ENCODE results near the gene DYSF. TPM values are rescaled to one million over a fixed set of nuclear protein-coding genes. Genes with fewer than 3 reads are reported as not detected.

Gene DYSF
- total RNA-seq, 4 donors from 2014 or later = 0.93 to 3.2 (median 2.8) TPM

- 95 to 100% methylated on average over 7 of the region's 8 CpGs for WGBS, 2 donors
- DNase-seq (ENCODE audit: low spot score in 2 of 2) = peak in 1 of 2 donors; percentile 70
- intact Hi-C loops (cut with DNase I; ENCODE audit: low total_unique reads) = no loop called here
- TF ChIP-seq POLR2A (IDR thresholded peaks at IDR 0.05) (no peak), CTCF (IDR thresholded peaks at IDR 0.05) (no peak)
- no peak overlapping the region for H3K4me3 ChIP-seq (ENCODE audit: low read depth, poor library complexity, severe bottlenecking)
Measured at GRCh38 chr2:71462056-71462605, 8.8 kb downstream of the DYSF start.

- H3K4me3 ChIP-seq (ENCODE audit: low read depth, poor library complexity, severe bottlenecking) = no peak overlapping the region
- intact Hi-C loops (cut with DNase I; ENCODE audit: low total_unique reads) = no loop called here
- WGBS, 2 donors = 88 to 93% methylated on average over 5 of the region's 5 CpGs
- peak in 1 of 2 donors; percentile 62 for DNase-seq (ENCODE audit: low spot score in 2 of 2)
- no peak for TF ChIP-seq CTCF (IDR thresholded peaks at IDR 0.05)
- no peak for TF ChIP-seq POLR2A (IDR thresholded peaks at IDR 0.05)
Measured at GRCh38 chr2:71462641-71463341, 9.4 kb downstream of the DYSF start.

- 78 to 85% methylated on average over 4 to 7 of the region's 7 CpGs for WGBS, 2 donors
- TF ChIP-seq CTCF (IDR thresholded peaks at IDR 0.05) = no peak
- TF ChIP-seq POLR2A (IDR thresholded peaks at IDR 0.05) = no peak
- intact Hi-C loops (cut with DNase I; ENCODE audit: low total_unique reads) = no loop called here
- DNase-seq (ENCODE audit: low spot score in 2 of 2) = no peak
- no peak overlapping the region for H3K4me3 ChIP-seq (ENCODE audit: low read depth, poor library complexity, severe bottlenecking)
Measured at GRCh38 chr2:71463342-71463654, 9.9 kb downstream of the DYSF start.

- DNase-seq (ENCODE audit: low spot score in 2 of 2) = peak in 1 of 2 donors; percentile 69
- TF ChIP-seq POLR2A (IDR thresholded peaks at IDR 0.05) (no peak), CTCF (IDR thresholded peaks at IDR 0.05) (no peak)
- WGBS, 2 donors = 84 to 85% methylated on average over 6 of the region's 6 CpGs
- intact Hi-C loops (cut with DNase I; ENCODE audit: low total_unique reads) = no loop called here
- H3K4me3 ChIP-seq (ENCODE audit: low read depth, poor library complexity, severe bottlenecking) = no peak overlapping the region
Measured at GRCh38 chr2:71464389-71464788, 11.0 kb downstream of the DYSF start.

- TF ChIP-seq CTCF (IDR thresholded peaks at IDR 0.05) (no peak), POLR2A (IDR thresholded peaks at IDR 0.05) (no peak)
- intact Hi-C loops (cut with DNase I; ENCODE audit: low total_unique reads) = no loop called here
- WGBS, 2 donors = 41 to 49% methylated on average over 11 of the region's 11 CpGs
- no peak overlapping the region for H3K4me3 ChIP-seq (ENCODE audit: low read depth, poor library complexity, severe bottlenecking)
- DNase-seq (ENCODE audit: low spot score in 2 of 2) = peak in 1 of 2 donors; percentile 63
Measured at GRCh38 chr2:71465356-71465755, 12.0 kb downstream of the DYSF start.

- intact Hi-C loops (cut with DNase I; ENCODE audit: low total_unique reads) = no loop called here
- H3K4me3 ChIP-seq (ENCODE audit: low read depth, poor library complexity, severe bottlenecking) = peak overlapping the region; percentile 42
- 6% methylated on average over 23 of the region's 23 CpGs for WGBS, 2 donors
- TF ChIP-seq CTCF (IDR thresholded peaks at IDR 0.05) (no peak), POLR2A (IDR thresholded peaks at IDR 0.05) (no peak)
- DNase-seq (ENCODE audit: low spot score in 2 of 2) = peak in 1 of 2 donors; percentile 81
Measured at GRCh38 chr2:71465961-71466300, 12.6 kb downstream of the DYSF start.

Data from lower leg skin (tissue), 4 donors.